Glomerular endothelial cell (primary cell): Measurements from ENCODE around the gene RADX. TPM values are rescaled to one million over a fixed set of nuclear protein-coding genes. Genes with fewer than 3 reads are reported as not detected.
"Not testable (repeated sequence)": the region's sequence is repeated elsewhere in the genome, so short reads cannot be mapped to it uniquely, and the experiment has no call there.

ENCODE experiments used
- DNase-seq: peaks from one replicate; pipeline ENCODE4 v3.0.0-alpha.2; 2011; ENCODE audit warnings: low read depth, low spot score; ENCODE audit errors: extremely low read depth
- total RNA-seq: library from RNA; depleted of rRNA; stranded (reverse); fragments of >200 nt; gene quantifications from 2 replicates; pipeline ENCODE4 v1.2.3, GENCODE V29; 2015

Gene RADX
- 1.1 TPM in 1 of 2 replicates, not detected in the other for total RNA-seq

GRCh38 chrX:106611679-106612392 lies at the start of gene RADX:
Gene RADX (plus strand): TSS chrX:106611978. CDS start chrX:106612081, 103 bp downstream.
- DNase-seq: no peak

GRCh38 chrX:106564986-106565385 lies 46.8 kb upstream of the RADX start:
- no peak for DNase-seq

- DNase-seq: no peak
These were observed 45.4 kb upstream of the RADX start for GRCh38 chrX:106566362-106566761.

- DNase-seq: no peak
These were observed 29.9 kb upstream of the RADX start for GRCh38 chrX:106581856-106582255.

GRCh38 chrX:106585478-106585877 lies 26.3 kb upstream of the RADX start:
- DNase-seq: no peak

- DNase-seq: no peak
These were observed 23.0 kb upstream of the RADX start for GRCh38 chrX:106588801-106589200.

GRCh38 chrX:106599411-106599810 lies 12.4 kb upstream of the RADX start:
- no peak for DNase-seq

- DNase-seq: no peak
These were observed 5.2 kb upstream of the RADX start for GRCh38 chrX:106606571-106606970.

GRCh38 chrX:106608016-106608415 lies 3.8 kb upstream of the RADX start:
- no peak for DNase-seq

- DNase-seq: no peak
These were observed 480 bp upstream of the RADX start for GRCh38 chrX:106611317-106611678.

GRCh38 chrX:106612393-106612763 lies 600 bp downstream of the RADX start:
- DNase-seq: no peak

GRCh38 chrX:106613277-106613676 lies 1.5 kb downstream of the RADX start:
- no peak for DNase-seq

GRCh38 chrX:106615041-106615440 lies 3.3 kb downstream of the RADX start:
- no peak for DNase-seq

- DNase-seq: no peak
These were observed 8.0 kb downstream of the RADX start for GRCh38 chrX:106619797-106620196.

GRCh38 chrX:106621836-106622235 lies 10.1 kb downstream of the RADX start:
- DNase-seq: no peak

- DNase-seq: no peak
These were observed 15.0 kb downstream of the RADX start for GRCh38 chrX:106626789-106627188.

- no peak for DNase-seq
These were observed 19.8 kb downstream of the RADX start for GRCh38 chrX:106631615-106632014.

- no peak for DNase-seq
These were observed 38.0 kb downstream of the RADX start for GRCh38 chrX:106649523-106650428.

- not testable (repeated sequence) for DNase-seq
These were observed 41.8 kb downstream of the RADX start for GRCh38 chrX:106653625-106654024.

- no peak for DNase-seq
These were observed 58.9 kb downstream of the RADX start for GRCh38 chrX:106670631-106671030.

GRCh38 chrX:106672527-106672926 lies 60.7 kb downstream of the RADX start:
- no peak for DNase-seq

- no peak for DNase-seq
These were observed 68.9 kb downstream of the RADX start for GRCh38 chrX:106680716-106681115.
